Measurements from ENCODE around the gene SPATA33. TPM values are rescaled to one million over a fixed set of nuclear protein-coding genes. Genes with fewer than 3 reads are reported as not detected.
"Not testable (repeated sequence)": the region's sequence is repeated elsewhere in the genome, so short reads cannot be mapped to it uniquely, and the experiment has no call there.

The SPATA33 gene
- polyA plus RNA-seq, 3 donors: 2.7 to 3.1 (median 2.8) TPM

DNA sequence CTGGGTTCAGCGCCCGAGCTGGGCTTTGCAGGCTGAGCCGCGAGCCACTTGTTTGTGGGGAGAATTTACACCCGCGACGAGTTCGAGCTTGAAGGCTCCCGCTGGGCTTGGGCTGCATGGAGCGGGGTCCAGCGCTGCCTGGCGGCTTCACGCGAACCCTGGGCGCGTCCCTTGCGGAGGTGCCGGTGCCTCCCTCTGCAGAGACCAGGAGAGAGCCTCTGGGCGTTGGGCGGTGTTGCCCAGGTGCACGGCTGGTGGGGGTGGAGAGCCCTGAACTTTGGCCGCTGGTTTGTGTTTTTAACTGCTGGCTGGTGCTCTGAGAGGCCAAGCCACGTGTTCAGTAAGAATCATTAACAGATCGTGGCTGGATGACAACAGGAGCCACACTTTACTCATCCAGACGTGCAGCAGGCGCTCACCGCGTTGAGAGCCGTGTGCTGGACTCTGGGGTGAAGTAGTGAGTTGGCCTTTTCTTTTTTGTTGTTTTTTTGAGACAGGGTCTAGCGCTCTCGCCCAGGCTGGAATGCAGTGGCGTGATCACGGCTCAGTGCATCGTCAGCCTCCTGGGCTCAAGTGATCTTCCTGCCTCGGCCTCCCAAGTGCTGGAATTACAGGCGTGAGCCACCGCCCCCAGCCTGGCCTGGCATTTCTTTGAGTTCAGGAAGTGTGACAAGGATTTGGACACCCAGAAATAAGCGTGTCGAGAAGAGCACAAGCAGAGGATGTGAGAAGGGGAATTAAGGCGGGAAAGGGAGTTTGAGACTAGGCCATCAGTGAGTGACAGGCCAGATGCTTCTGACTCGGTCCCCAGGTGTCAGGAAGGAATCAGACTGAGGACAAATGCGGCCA lies 29.7 kb downstream of the SPATA33 start:
- WGBS, 3 donors: 6 to 15% (median 13%) methylated on average over 37 to 42 of the region's 42 CpGs
- H3K27ac ChIP-seq (ENCODE audit: low read depth, low read length): no peak overlapping the region

DNA sequence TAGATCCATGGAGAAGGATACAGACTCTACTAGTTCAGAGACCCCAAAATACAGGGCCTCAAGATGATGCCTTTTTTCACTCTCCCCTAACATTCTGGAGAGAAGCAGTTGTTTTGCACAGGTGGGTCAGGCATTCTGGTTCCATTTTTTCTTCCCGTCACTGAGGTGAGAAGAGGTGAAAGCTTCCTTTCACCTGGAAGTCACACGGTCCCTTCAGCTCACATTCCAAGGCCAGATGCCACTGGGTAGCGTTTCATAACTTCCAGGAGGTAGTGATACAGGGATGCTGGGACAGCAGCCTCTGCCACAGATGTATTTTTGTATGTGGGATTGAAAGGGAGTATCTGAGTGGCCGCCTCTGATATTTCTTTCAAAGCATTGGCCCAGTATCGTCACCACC lies 30.8 kb downstream of the SPATA33 start:
- no peak overlapping the region for H3K27ac ChIP-seq (ENCODE audit: low read depth, low read length)
- 72 to 96% (median 95%) methylated on average over 5 of the region's 5 CpGs for WGBS, 3 donors

DNA sequence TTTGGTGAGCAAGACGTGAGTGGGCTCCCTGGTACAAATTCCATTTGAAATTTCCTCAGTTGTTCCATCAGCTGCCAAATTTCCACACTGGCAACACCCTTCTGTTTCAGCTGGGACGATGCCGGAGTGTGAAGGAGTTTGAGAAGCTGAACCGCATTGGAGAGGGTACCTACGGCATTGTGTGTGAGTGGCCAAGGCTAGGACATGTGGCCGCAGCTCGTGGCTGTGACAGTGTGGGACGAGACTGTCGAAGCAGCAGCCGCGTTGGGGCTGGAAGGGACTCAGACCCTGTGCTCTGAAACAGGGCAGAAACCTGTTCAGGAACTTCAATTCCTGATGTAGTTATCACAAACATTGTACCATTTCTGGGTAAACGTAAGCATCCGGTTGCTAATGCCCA lies 31.5 kb downstream of the SPATA33 start:
- 89 to 95% (median 95%) methylated on average over 13 of the region's 13 CpGs for WGBS, 3 donors
- no peak overlapping the region for H3K27ac ChIP-seq (ENCODE audit: low read depth, low read length)

DNA sequence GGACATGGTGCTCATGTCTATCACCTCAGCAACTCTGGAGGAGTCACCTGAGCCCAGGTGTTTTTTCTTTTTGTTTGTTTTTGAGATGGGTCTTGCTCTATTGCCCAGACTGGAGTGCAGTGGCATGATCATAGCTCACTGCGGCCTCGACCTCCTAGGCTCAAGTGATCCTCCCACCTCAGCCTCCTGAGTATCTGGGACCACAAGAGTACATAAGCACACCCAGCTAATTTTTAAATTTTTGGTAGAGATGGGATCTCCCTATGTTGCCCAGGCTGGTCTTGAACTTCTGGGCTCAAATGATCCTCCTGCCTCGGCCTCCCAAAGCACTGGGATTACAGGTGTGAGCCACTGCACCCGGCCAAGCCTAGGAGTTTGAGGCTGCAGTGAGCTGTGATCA lies 32.0 kb downstream of the SPATA33 start:
- H3K27ac ChIP-seq (ENCODE audit: low read depth, low read length): not testable (repeated sequence)
- 84 to 97% (median 87%) methylated on average over 4 of the region's 4 CpGs for WGBS, 3 donors

DNA sequence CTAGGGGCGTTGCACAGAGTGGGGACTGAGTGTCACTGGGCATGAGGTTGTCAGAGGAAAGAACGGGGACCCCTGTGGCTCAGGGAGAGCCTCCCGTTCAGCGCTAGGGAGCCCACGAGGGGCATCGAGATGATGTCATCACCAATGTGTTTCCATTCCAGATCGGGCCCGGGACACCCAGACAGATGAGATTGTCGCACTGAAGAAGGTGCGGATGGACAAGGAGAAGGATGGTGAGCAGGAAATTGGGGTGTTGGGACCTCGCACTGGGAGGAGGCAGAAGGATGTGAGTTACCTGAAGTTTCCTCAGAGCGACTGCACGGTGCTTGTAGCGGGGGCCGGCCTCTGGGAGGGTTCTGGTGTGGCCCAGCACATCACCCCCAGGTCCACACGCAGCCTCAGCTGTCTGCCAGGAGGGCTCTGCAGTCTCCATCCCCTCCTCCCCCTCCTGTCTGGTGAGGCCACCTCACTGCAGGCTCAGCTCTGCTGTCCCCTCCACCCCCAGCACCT lies 32.8 kb downstream of the SPATA33 start:
- 92 to 93% (median 92%) methylated on average over 13 to 16 of the region's 16 CpGs for WGBS, 3 donors
- H3K27ac ChIP-seq (ENCODE audit: low read depth, low read length): no peak overlapping the region

DNA sequence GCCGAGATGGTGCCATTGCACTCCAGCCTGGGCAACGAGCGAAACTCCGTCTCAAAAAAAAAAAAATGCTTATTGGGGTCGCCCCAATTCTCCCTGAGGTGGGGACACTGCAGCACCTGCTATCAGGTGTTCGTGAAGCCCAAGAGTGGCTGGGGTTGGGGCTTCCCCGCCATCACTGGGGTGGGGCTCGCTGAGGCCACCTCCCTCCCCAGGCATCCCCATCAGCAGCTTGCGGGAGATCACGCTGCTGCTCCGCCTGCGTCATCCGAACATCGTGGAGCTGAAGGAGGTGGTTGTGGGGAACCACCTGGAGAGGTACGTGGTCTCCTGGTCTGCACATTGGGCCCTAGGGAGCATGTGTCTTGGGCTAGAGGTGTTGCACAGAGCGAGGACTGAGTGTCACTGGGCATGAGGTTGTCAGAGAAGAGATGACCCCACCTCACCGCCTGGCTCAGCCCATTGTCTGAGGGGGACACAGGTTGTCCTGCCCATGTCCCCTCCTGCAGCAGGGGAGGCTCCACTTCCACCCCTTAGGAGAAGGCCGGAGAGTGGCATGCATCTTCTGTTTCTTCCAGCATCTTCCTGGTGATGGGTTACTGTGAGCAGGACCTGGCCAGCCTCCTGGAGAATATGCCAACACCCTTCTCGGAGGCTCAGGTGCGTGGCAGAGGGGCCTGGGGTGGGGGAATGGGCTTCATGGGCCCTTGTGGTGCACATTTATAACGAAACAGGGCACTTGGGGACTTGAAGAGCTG lies 33.8 kb downstream of the SPATA33 start:
- no peak overlapping the region for H3K27ac ChIP-seq (ENCODE audit: low read depth, low read length)
- 96 to 98% (median 96%) methylated on average over 21 of the region's 21 CpGs for WGBS, 3 donors

DNA sequence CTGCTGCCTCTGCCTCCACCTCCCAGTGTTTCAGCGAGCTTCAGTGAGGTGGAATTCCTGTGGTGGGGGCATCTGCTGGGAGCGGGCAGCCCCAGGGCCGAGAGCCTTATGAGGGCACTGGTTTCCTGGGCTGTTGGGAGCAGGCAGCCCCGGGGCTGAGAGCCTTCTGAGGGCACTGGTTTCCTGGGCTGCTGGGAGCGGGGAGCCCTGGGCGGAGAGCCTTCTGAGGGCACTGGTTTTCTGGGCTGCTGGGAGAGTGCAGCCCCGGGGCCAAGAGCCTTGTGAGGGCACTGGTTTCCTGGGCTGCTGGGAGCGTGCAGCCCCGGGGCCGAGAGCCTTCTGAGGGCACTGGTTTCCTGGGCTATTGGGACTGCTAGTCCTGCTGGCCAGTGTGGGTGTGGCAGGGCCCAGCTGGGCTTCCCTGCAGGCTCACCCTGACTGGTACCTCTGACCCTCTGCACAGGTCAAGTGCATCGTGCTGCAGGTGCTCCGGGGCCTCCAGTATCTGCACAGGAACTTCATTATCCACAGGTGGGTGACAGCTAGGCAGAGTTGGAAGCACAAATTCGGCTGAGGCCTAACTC lies 34.4 kb downstream of the SPATA33 start:
- 91 to 95% (median 95%) methylated on average over 13 of the region's 13 CpGs for WGBS, 3 donors
- no peak overlapping the region for H3K27ac ChIP-seq (ENCODE audit: low read depth, low read length)

DNA sequence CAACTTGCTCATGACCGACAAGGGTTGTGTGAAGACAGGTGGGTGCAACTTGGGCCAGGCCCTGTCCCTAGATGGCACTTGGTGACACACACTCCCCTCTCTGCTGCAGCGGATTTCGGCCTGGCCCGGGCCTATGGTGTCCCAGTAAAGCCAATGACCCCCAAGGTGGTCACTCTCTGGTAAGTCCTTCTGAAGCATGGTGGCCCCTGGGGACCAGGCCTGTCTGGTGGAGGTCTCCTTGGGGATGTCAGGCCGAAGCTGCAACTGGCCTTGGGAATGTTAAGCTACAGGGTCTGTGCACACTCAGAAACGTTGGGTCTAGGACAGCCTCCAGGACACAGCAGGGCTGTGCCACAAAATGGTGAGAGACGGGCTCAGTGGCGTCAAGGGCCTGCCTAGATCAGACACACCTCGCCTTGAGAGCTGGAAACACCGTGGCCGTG lies 35.7 kb downstream of the SPATA33 start:
- WGBS, 3 donors: 92 to 97% (median 94%) methylated on average over 11 of the region's 11 CpGs
- H3K27ac ChIP-seq (ENCODE audit: low read depth, low read length): no peak overlapping the region

DNA sequence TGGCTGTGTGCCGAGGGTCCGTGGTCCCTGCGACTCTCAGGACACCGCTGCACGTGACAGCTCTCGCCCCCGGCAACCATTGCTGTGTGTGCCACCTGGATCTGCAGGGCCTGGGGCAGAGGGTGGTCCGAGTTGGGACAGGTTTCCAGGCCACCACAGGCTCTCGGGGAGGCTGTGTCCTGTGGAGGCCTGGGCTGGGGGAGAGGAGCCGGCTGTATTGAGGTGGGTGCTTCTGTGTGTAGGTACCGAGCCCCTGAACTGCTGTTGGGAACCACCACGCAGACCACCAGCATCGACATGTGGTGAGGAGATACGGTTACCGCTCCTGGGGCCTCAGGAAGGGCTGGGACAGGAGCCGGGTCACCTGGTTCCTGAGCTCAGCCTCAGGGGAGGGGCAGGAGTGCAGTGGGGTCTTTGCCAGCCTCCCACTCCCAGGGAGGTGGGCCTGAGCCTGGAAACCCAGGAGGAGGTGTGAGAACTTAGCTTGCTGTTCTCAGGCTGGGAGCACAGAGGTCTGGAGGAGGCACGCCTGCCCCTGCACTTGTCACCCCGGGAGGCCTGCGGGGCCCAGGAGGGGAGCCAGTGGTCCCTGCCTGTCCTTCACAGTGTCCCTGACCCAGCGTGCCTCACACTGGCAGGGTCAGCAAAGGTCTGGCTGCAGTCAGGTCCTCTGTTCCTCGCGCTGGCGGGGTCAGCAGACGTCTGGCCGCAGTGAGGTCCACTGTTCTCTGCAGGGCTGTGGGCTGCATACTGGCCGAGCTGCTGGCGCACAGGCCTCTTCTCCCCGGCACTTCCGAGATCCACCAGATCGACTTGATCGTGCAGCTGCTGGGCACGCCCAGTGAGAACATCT lies 36.5 kb downstream of the SPATA33 start:
- 87 to 90% (median 89%) methylated on average over 26 to 32 of the region's 32 CpGs for WGBS, 3 donors
- H3K27ac ChIP-seq (ENCODE audit: low read depth, low read length): no peak overlapping the region

DNA sequence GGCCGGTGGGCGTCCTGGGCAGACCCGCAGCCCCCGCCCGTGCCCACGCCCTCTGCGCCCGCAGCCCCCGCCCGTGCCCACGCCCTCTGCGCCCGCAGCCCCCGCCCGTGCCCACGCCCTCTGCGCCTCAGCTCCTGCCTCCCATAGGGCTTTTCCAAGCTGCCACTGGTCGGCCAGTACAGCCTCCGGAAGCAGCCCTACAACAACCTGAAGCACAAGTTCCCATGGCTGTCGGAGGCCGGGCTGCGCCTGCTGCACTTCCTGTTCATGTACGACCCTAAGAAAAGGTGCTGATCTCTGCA lies 37.1 kb downstream of the SPATA33 start:
- H3K27ac ChIP-seq (ENCODE audit: low read depth, low read length): not testable (repeated sequence)
- 89 to 93% (median 91%) methylated on average over 9 to 23 of the region's 23 CpGs for WGBS, 3 donors

DNA sequence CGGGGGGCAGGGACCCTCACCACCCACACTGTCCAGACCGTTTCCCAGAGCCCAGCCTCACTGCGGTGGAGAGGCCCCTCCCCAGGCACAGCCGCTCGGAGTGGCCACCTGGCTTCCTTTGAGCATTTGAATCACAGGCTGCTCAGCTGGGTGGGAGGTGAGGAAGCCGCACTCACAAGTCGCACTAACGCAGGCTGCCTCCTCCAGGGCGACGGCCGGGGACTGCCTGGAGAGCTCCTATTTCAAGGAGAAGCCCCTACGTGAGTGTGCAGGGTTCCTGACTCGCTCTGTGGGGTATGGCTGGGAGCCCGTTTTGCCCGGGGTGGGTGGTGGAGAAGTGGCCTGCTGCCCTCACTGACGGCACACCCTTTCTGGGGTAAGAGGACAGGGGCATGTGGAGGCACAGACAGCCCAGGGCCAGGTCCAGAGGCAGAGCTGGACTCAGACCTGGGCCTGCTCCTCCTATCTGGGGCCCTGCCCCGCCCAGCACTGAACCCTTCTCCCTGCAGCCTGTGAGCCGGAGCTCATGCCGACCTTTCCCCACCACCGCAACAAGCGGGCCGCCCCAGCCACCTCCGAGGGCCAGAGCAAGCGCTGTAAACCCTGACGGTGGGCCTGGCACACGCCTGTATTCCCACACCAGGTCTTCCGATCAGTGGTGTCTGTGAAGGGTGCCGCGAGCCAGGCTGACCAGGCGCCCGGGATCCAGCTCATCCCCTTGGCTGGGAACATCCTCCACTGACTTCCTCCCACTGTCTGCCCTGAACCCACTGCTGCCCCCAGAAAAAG lies 37.6 kb downstream of the SPATA33 start:
- no peak overlapping the region for H3K27ac ChIP-seq (ENCODE audit: low read depth, low read length)
- WGBS, 3 donors: 89 to 93% (median 92%) methylated on average over 31 of the region's 31 CpGs

DNA sequence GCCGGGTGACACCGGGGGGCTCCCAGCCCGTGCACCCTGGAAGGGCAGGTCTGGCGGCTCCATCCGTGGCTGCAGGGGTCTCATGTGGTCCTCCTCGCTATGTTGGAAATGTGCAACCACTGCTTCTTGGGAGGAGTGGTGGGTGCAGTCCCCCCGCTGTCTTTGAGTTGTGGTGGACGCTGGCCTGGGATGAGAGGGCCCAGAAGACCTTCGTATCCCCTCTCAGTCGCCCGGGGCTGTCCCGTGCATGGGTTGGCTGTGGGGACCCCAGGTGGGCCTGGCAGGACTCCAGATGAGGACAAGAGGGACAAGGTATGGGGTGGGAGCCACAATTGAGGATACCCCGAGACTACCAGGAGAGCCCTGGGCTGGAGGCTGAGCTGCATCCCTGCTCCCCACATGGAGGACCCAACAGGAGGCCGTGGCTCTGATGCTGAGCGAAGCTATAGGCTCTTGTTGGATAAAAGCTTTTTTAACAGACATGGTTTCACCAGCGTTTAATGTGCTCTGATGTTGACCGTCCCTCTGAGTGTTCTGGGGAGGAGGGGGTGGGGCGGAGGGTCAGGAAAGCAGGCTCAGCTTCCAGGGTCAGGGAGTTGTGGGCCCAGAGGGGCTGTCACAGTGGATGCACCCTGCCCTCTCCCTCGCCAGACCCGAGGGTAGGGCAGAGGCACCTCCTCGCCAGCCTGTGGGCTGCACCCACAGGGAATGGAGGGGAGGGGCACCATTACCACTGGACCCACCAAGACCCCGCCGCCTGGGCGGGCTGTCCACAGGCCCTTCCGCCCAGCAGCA lies 38.4 kb downstream of the SPATA33 start:
- H3K27ac ChIP-seq (ENCODE audit: low read depth, low read length): no peak overlapping the region
- 76 to 82% (median 79%) methylated on average over 25 of the region's 25 CpGs for WGBS, 3 donors

DNA sequence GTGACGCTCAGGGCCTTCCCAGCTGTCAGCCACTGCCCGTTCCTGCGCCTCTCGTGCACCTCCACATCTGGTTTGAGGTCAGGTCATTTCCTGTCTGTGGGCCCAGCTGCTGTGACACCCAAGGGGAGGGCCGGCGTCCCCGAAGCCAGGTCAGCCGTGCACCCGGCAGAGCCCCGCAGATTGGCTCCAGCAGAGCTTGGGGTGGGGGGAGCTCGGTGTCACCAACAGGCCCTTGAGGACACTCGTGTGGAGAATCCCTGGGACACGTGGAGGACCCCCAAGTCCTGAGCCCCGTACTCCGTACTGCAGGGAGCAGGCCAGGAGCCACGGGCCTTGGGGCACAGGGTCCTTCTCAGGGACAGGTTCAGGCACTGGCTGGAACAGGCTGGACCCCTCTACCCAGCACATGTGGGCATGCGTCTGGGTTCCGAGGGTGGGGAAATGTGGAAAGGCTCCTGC lies 39.1 kb downstream of the SPATA33 start:
- 55 to 84% (median 59%) methylated on average over 17 to 18 of the region's 18 CpGs for WGBS, 3 donors
- no peak overlapping the region for H3K27ac ChIP-seq (ENCODE audit: low read depth, low read length)

DNA sequence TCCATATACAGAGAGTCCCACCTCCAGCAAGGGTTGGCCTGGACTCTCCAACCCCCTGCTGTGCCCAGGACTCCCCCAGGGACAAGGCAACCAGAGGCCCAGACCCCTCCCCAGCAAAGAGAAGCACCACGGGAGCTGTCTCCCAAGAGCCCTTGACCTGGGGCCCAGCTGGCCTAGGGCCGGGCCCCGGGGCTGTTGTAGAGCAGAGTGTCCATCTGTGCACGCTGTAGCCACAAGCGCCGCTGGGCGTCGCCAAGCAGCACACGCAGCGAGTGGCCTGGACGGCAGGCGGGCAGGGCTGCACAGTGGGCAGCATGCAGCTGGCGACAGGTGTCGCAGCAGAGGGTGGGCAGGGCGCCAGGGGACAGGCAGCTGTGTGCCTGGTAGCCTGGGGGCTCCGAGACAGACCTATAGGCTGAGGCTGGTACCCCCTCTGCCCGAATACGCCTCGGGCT lies 39.6 kb downstream of the SPATA33 start:
- WGBS, 3 donors: 85 to 97% (median 93%) methylated on average over 19 of the region's 19 CpGs
- H3K27ac ChIP-seq (ENCODE audit: low read depth, low read length): no peak overlapping the region

DNA sequence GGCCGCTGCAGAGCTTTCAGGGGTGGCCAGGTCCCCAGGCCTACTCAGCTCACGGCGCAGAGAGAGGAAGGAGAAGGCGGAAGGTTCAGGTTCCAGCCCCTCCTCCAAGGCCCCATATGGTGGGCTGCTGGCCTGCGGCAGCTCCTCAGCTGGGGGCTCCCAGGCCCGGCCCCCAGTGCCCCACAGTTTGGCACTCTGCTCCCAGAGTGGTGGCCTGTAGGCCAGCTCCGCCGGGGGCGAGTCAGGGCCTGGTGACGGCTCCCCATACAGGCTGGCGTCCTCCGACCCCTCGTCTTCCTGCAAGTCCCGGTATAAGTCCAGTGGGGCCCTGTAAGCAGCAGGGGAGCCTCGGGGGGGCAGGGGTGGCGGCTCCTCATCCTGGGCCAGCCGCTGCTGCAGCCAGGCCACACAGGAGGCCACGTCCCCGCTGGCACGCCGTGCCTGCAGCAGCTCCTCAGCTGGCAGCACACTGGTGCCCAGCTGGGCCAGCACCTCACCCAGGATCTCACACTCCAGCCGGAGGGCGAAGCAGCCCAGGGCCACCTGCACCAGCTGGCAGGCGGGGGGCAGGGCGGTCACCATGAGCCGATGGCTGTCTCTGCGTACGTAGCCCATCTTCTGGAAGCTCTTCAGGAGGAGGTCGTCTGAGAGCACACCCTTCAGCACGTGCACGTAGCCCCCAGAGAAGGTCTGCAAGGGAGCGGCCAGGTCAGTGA lies 40.1 kb downstream of the SPATA33 start:
- H3K27ac ChIP-seq (ENCODE audit: low read depth, low read length): no peak overlapping the region
- WGBS, 3 donors: 82 to 90% (median 87%) methylated on average over 30 to 32 of the region's 32 CpGs

DNA sequence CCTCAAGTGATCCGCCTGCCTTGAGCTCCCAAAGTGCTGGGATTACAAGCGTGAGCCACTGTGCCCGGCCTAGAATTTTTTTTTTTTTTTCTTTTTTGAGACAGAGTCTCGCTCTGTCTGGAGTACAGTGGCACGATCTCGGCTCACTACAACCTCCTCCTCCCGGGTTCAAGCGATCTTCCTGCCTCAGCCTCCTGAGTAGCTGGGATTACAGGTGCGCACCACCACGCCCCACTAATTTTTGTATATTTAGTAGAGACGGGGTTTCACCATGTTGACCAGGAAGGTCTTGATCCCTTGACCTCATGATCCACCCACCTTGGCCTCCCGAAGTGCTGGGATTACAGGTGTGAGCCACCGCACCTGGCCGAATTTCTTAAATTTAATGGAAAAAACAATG lies 41.1 kb downstream of the SPATA33 start:
- H3K27ac ChIP-seq (ENCODE audit: low read depth, low read length): not testable (repeated sequence)
- 96 to 98% (median 98%) methylated on average over 13 to 14 of the region's 14 CpGs for WGBS, 3 donors
